Measurements from ENCODE around the gene GNGT2.
"Not testable (repeated sequence)": the region's sequence is repeated elsewhere in the genome, so short reads cannot be mapped to it uniquely, and the experiment has no call there.

GNGT2 gene

DNA sequence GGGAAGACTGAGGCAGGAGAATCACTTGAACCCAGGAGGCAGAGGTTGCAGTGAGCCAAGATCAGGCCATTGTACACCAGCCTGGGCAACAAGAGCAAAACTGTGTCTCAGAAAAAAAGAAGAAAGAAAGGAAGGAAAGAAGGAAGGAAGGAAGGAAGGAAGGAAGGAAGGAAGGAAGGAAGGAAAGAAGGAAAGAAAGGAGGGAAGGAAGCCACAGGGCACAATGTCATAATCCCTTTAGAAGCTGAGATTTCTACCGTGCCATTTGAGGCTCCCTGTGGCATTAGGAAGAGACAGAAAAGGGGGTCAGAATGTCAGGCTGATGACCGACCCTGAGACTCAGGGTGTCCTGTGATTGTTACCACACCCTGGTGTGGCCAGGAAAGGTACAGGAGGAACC lies 6.6 kb downstream of the GNGT2 start:
- no peak for DNase-seq

DNA sequence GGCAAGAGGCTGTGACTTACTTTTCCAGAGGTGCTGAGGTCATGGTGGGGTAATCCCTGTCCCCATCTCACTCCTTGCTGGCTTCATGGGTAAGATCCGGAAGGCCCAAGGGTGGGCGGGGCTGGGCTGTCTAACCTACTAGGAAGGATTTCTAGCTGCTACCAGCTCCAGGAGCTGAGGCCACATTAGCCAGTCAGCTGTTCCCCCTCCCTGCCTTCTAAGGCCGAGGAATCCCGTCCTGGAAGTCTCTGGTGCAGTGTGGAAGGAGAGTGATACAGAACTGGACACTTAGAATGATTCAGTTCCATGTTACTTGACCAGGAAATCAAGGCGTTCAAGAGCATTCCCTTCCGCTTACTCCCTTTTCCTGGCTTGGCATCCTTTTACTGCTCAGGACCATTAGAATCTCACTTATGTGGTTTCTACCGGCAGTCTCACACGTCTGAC lies 8.9 kb downstream of the GNGT2 start:
- no peak for DNase-seq

DNA sequence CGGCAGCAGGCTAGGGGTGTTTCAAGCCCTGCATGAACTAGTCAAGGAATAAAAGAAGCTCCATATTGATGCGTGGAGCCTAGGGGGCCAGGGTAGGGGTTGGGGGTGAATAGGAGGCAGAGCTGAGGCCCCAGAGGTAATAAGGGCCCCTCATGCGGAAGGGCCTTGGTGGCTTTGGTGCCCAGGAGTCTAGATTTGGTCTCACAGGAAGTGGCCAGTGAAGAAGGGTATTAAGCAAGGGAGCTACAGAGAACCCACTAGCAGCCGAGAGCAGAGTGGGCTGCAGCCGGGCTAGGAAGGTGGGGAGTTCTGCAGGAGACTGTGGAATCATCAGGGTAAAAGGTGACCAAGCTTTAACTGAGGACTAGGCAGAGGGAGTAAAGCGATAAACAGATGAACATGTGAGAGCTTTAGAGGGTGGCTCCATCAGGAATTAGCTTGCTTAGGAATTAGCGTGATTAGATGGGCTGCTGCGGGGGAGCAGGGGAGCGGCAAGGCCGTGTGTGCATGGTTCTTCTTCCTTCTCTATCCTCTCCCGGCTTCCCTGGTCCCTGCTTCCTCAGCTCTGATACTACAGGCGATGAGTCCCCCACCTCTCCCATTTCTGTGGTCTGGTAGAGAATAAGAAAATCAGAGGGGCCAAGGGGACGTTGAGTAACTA lies 9.8 kb downstream of the GNGT2 start:
- no peak for DNase-seq

DNA sequence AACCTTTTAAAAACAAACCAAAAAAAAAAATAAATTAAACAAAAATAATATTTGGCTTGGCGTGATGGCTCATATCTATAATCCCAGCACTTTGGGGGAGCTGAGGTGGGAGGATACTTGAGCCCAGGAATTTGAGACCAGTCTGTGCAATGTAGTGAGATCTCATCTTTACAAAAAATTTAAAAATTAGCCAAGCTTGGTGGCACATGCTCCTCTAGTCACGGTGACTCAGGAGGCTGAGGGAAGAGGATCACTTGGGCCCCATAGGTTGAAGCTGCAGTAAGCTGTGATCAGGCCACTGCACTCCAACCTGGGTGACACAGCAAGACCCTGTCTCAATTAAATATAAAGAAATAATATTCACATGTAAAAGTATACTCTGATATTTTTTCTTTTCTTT lies 12.2 kb downstream of the GNGT2 start:
- no peak for DNase-seq

DNA sequence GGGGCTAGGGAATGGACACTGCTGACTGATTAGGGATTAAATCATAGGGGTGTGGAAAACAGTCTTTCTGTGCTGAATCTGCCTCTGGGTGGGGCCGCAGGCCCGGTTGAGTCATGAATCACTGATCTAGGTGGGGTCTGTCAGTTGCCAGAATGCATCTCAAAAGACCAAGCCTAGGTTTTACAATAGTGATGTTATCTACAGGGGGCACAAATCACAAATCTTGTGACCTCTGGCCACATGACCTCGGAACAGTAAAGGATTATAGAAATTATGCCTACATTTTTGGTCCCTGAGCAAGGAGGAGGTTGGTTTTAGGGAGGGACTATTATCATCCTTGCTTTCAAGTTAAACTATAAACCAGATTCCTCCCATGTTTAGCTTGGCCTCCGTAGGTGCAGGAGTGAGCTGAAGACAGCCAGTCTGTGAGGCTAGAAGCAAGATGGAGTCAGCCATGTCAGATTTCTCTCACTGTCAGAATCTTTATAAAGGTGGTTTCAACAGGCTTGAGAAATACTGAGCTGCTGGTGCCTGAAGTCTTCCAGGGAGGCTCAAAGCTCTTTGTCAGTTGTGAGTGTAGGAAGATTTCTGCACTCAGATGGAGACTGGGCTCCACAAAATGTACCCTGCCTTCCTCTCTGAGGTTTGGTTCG lies 12.9 kb downstream of the GNGT2 start:
- DNase-seq, result no peak

DNA sequence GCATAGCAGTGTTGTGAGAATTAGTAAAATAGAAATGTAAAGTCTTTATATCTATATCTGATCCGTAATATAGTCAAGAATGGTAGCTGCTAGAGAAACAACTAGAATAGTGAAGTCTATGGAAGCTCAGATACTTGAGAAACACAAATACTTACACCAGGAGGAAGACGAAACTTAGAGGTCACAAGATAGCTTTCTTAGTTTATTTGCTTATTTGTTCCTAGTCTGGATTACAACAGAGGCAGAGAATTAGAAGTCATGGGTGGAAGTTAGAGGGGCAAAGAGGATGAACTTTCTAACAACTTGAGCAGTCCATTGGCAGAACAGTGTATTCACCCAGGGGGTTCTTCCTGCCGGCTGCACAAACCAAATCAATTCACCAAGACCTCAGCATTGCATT lies 13.9 kb downstream of the GNGT2 start:
- no peak for DNase-seq

DNA sequence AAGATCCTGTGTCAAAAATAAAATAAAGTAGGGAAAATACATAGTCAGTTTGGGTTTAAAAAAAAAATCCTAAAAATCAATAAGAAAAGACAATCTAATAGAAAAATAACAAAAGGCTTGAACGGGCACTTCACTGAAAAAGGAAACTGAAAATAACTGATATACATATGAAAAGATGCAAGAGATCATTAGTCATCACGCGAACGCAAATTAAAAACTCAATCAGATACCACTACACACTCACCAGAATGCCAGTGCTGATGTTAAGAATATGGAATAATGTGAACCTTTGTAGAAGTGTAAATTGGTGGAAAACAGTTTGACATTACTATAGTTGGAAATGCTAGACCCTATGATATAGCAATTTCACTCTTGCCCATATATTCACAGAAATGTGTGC lies 14.6 kb downstream of the GNGT2 start:
- DNase-seq, result no peak

DNA sequence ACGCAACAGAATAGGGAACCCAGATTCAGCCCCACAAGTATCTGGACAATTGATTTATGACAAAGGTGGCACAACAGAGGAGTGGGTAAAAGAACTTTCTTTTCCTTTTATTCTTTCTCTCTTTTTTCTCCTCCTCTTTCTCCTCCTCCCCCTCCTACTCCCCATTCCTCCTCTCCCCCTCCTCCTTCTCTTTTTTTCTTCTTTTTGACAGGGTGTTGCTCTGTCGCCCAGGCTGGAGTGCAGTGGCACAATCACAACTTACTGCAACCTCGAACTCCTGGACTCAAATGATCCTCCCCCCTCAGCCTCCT lies 16.1 kb downstream of the GNGT2 start:
- DNase-seq, result no peak

DNA sequence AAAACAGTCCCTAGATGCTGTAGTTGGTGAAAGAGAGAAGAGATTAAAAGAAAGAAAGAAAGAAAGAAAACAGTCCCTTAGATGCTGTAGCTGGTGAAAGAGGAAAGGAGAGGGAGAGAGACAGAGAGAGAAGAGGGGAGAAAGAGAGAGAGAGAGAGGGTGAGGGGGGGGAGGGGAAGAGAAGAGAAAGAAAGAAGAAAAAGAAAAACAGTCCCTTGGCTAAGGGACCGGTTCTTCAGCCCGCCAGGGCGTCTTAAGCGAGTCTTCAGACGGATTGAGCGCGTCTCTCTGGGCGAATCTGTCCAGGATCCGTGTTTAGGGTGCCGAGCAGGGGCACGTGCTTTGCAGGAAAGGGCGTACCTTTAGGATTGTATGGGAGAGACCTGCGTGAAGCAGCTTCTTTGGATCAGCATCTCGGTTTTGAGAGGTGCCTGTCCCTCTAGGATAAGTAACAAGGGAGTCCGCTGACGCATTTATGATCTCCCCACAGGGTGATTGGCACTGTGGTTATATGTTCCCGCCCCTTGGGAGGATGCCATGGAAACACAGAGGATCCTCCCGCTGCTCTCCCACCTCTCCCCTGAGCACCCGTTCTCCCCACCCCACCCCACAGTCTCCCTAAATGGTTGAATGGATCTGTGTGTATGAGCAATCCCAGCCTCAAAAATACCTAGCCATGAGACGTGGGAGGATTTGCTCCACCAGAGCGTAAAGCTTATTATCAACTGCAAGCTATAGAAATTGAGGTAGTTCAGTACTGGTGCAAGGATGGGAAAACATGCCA lies 16.7 kb downstream of the GNGT2 start:
- DNase-seq, result peak in 1 of 2 experiments; percentile 8

DNA sequence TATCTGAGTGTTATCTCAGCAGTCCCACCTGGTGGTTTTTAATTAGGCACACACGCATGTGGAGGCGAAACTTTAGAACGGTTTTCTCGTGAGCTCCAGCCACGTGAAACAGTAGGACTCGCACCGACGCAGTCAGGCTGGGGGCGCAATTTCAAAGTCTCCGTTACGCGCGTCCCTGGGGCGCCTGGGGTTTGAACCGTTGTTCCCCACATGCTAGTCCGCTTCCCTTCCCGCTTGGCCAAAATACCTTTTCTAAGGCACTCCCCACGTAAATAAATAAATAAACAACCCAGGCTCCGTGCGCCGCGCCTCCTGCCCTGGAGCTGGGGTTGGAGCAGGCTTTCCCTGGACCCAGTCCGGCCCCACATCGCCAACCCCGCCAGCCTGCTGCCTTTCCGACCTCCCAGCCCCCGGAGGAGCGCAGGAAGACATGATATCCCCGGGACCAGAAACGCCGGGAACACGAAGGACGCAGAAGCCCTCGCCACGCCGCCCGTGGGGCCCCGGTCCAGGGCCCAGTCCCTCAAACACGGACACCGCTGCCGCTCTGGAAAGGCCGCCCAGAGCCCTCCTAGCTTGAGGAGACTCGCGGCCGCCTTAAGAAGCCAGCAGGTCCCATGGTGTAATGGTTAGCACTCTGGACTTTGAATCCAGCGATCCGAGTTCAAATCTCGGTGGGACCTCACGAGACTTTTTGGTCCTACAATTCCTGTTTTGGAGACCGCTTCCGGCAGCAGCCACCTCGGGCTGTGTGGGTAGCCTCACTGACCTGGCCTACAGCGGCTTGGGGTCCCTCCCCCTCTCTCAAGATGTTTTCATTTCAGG lies 18.2 kb downstream of the GNGT2 start:
- peak; percentile 82 to 91 for DNase-seq

DNA sequence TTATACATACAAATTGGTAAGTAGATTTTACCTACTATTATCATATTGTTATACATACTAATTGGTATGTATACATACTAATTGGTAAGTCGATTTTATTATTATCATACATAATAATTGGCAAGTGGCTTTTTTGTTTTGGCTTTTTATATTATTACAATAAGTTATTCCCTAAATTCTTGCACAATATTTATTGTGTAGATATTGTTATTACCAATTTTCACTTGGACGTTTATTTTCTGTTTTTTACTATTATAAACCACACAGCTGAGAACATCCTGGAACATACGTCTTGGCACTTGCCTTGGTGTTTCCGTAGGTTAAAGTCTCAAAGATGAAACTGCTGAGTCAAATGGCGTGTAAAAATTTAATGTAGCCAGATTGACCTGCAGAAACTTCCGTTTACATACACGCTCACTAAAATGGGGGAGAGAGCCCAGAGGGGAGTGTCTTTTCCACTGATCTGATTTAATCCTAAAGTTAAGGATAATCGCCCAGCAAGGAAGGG lies 18.9 kb downstream of the GNGT2 start:
- DNase-seq, result no peak

DNA sequence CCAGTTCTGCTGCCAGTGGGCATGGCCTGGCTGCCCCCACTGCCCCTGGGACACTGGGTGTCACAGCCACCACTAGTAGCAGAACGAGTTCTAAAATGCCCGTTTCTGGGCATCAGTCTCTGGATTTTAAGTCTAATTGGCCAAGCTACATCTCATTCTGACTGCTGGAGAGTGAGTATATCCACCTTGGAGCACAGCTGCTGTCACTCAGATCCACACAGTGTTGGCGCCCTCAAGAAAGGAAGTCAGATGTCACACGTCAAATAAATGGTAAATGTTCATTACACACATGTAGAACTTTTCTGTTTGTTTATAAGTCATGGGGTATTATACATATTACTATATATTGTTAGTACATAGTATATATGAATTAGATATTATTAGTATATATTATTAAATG lies 19.4 kb downstream of the GNGT2 start:
- DNase-seq, result no peak

DNA sequence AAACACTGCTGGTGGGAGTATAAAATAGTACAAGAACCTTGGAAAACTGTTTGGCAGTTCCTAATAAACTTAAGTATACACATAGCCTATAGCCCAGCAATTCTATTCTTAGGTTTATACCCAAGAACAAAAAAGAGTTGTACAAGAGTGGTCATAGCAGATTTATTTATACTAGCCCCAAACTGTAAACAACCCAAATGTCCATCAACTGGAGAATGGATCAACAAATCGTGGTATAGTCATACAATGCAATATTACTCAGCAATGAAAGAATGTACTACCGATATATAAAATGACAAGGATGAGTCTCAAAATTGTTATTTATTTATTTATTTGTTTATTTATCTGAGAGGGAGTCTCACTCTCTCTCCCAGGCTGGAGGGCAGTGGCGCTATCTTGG lies 23.1 kb downstream of the GNGT2 start:
- DNase-seq, result no peak

DNA sequence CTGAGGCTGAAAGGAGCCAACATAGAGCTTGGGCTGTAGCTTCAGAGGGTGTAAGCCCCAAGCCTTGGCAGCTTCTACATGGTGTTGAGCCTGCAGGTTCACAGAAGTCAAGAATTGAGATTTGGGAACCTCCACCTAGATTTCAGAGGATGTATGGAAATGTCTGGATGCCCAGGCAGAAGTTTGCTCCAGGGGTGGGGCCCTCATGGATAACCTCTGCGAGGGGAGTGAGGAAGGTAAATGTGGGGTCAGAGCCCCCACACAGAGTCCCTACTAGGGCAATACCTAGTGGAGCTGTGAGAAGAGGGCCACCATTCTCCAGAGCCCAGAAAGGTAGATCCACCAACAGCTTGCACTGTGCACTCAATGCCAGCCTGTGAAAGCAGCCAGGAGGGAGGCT lies 25.0 kb downstream of the GNGT2 start:
- DNase-seq, result not testable (repeated sequence)

DNA sequence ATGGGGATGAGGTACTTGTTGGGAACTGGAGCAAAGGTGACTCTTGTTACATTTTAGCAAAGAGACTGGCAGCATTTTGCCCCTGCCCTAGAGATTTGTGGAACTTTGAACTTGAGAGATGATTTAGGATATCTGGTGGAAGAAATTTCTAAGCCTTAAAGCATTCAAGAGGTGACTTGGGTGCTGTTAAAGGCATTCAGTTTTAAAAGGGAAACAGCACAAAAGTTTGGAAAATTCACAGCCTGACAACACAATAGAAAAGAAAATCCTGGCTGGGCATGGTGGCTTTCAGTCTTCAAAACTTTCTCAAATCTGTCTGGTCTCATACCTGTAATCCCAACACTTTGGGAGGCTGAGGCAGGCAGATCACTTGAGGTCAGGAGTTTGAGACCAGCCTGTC lies 25.9 kb downstream of the GNGT2 start:
- DNase-seq, result not testable (repeated sequence)

DNA sequence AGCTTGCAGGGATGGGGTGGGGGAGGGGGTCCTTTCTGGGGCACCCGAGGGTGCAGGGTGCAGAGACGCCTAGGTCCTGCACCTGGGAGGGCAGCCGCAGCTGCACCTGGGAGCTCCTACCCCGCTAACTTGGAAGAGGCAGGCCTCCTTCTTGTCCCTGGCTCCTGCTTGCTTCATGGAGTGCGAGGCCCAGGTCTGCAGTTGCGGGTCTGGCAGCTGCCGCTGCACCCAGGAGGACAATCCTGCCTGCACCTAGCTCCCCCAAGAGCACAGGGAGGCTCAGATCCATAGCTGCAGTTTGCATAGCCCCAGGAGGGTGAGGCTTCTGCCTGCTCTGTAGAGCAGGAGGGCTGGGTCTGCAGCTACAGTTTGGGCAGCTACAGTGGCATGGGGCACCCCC lies 26.6 kb downstream of the GNGT2 start:
- no peak for DNase-seq

DNA sequence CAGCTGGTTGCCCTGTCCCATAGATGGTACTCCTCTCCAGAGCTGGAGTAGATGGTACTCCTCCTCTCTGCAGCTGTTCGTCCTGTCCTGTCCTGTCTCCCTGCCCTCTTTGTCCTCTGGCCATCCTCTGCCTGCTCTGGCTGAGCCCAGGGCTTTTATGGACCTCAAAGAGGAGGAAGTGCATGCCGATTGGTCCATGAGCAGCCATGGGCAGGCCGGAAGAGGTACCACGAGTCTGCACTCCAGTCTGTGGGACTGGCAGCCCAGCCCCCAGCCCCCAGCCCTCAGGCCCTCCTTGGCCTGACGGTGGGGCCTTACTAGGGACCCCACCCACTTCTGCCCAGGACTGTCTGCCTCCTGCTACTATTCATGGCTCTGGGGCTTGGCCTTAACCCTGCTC lies 27.0 kb downstream of the GNGT2 start:
- no peak for DNase-seq

DNA sequence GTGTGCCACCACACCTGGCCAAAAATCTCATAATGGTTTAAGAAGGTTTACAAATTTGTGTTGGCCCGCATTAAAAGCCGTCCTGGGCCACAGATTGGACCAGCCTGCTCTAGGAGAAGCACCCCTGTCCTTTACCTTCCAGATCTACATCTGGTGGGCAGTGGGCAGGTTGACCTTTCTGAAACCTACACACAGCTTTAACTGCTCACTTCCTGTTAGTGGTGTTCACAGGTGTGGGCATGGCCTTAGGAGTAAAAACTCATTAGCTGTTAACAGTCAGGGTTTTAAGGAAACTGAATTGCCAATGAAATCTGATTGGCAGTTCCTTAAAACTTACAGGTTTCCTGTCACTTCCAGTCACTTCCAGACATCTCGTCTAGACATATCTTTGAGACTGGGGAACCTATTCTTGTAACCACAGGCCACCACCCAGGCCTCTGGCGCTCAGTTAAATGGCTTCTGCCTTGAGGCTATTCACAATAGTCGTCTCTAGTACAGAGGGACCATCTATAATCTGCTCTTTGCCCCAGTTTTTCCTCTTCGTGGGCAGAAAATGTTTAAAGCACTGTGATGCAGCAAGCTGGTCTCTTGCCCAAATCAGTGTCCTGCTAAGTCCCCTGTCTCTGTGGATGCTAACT lies 29.3 kb downstream of the GNGT2 start:
- no peak for DNase-seq

DNA sequence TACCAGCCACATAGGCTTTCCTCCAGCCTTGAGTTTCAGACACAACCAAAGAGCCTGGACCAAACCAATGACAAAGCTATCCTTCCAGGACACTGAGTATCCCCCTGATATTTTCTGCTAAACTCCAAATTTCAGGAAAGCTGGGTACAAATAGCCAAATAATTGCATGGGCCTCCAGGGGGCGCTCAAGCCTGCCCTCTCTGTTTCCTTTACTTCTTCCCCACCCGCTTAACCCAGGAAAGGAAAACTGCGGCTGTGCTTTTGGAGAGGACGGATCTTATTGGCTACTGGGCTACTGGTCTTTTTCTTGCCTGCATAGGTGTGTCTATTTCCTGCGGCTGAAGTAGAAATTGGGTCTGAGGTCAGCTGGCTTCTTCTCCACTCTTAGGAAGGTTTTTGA lies 30.1 kb downstream of the GNGT2 start:
- no peak for DNase-seq

DNA sequence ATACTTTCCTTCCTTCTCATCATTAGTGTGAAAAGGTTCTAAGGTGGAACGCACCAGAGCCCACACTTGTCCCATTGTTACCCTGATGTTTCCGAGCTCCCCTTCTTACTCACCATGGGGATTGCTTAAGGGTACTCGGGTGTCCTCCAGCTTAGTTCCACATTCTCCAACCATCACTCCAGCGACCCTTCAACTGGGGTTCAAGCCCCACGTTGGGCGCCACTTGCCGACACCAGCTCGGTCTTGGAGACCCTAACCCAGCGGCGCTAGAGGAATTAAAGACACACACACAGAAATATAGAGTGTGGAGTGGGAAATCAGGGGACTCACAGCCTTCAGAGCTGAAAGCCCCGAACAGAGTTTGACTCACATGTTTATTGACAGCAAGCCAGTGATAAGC lies 34.4 kb downstream of the GNGT2 start:
- DNase-seq, result not testable (repeated sequence)

DNA sequence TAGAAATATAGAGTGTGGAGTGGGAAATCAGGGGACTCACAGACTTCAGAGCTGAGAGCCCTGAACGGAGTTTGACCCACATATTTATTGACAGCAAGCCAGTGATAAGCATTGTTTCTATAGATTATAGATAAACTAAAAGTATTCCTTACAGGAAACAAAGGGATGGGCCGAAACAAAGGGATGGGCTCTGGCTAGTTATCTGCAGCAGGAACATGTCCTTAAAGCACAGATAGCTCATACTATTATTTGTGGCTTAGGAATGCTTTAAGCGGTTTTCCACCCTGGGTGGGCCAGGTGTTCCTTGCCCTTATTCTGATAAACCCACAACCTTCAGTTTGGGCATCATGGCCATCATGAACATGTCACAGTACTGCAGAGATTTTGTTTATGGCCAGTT lies 39.7 kb downstream of the GNGT2 start:
- not testable (repeated sequence) for DNase-seq

DNA sequence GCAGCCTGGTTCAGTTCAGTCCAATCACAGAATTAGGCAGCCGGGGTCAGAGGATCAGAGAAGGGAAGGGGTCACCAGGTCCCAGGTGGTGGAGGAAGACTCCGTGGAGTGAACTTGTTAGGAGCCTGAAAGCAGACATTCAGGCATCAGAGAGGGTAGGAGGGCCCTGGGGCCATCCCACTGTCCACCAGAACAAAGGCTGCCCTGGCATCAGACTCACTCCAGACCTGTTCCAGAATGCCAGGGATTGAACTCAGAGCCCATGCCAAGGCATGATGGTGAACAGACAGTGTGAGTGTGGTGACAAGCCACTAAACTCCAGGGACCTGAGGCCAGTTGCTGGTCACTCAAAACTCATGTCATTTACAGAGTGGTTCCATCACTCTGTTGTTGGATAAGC lies 40.2 kb downstream of the GNGT2 start:
- no peak for DNase-seq

DNA sequence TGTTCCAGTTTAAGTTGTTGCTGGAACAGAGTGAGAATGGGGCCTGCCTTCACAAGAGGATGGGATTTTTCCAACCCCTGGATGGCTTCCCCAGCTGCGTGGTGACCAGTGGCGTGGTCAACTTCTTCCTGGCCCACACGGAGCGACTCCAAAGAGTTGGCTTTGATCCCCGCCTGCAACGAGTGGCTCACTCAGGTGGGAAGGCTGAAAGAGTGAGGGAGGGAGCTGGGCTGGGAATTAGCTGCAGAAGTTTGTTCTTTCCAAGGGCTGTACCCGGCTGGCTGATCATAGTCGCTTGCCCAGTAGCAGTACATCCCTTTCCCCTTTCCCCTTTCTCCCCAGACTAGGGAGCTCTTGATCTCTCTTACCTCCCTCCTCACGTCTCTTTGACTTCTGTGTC lies 41.7 kb downstream of the GNGT2 start:
- no peak for DNase-seq

Measured in NCI-H187 (cell line).